H54 (cell line): ENCODE results near the gene ADAMTS8.

ENCODE experiments used
- DNase-seq: peaks from one replicate; pipeline ENCODE4 v3.0.0; 2011; ENCODE audit warnings: low spot score, mixed read lengths; ENCODE audit not compliant: insufficient read length
- FAIRE-seq: peaks from 3 replicates; lab custom pipeline; 2011; peaks lifted over from hg19 to GRCh38; lab: Jason Lieb, UNC
- POLR2A ChIP-seq: IDR thresholded peaks from 2 replicates; pipeline ENCODE4 v1.6.1; 2011; ENCODE audit warnings: low read depth, mild to moderate bottlenecking, low read length

The ADAMTS8 gene

DNA sequence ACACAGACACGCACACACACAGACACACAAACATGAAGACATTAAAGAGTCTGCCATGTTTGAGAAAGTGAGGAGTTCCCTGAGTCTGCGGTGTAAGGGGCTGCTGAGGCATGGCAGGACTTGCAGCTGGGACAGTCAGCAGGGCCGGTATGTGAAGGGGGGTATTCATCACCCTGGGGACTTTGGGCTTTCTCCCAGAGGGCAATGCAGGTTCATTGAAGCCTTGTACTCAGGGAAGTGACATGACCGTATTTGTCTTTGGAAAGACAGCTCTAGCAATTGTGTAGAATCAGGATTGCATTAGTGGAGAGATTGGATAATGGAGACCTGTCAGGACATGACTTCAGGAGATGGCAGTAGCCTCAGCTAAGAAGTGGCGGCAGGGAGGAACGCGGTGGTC, 9.4 kb upstream of the ADAMTS8 start:
- no peak for TF ChIP-seq POLR2A
- DNase-seq (no peak), FAIRE-seq (no peak)

DNA sequence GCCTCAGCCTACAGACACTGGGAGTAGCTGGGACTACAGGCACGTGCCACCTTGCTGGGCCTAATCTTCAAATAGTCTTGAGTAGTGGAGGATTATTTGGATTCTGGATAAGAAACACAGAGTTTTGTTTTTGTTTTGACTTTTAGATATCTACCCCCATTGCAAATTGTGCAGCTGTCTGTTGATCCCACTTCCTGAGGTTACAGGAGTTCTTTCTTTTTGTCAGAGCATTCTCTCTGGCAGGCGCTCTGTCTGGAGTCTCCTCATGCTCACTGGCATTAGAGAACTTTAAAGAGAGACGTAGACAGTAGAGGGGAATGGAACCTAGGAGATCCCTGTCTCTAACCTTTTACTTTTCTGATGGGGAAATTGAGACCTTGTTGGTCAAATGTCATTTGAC, 7.8 kb upstream of the ADAMTS8 start:
- FAIRE-seq = no peak
- DNase-seq = no peak
- TF ChIP-seq POLR2A = no peak

DNA sequence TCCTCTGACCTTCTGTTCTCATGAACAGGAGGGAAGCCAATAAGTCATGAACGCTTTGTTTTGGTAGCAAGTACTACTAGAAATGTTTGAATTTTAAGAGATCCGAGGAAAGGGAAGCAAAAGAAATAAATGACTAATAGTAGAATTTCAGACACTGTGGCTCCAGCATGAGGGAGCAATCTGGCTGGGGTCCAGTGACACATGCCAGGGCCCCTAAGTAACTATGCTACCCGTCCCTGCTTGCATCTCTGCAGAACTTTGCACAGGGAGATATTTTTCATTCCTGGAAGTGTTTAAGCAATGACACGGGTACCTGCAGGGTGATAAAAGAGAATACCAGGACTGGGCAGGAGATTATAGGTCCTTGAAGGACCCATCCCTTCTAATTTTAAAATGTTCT, 7.3 kb upstream of the ADAMTS8 start:
- DNase-seq (no peak), FAIRE-seq (no peak)
- TF ChIP-seq POLR2A = no peak

DNA sequence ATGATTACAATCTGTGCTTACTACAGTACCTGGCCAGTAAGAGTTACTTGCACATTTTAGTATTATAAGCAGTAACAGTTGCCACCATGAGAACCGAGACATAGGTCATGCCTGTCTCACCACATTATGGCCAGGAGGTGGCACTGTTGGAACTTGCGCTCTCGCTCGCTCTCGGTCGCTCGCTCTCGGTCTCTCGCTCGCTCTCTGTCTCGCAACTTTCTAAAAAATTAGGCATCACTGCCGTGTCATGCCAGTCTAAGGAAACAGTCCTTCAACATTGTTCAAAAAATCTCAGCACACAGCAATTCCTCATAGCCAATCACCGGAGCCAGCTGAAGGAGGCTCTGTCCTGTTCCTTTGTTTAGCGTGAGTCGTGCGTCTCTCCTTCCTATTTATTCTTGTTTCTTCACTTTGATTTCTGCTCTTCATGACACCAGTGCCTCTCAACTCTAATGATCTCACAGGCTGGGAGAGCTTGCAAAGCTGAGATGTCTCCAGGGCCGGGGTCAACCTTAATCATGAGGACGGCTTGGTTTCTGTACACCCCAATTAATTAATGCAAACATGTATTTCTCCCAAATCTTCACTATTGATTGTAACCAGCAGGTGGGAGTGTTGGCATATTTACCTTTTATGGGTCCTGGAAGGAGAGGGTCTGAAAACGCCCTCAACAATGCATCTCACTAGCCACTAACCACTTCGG, 6.3 kb upstream of the ADAMTS8 start:
- no peak for TF ChIP-seq POLR2A
- peak; percentile 89 for FAIRE-seq
- DNase-seq = peak; percentile 44

DNA sequence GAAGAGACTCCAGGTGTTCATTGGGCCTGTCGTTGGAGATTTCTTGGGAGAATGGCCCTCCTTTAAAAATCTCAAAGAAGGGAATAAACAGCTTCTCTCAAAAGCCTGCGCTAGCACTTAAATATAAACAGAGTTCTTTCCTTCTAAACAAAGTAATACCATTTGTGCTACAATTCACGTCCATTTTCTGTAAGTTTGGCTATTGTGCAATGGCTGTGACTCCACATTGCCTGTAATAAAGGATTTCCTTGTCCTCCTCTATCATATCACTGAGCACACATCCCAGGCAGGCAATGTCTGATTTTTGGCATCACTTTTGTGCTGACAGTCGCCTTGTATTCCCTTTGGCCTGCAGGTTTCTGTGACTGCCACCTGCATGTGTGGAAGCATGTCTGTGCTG, 4.9 kb upstream of the ADAMTS8 start:
- FAIRE-seq (no peak), DNase-seq (no peak)
- TF ChIP-seq POLR2A = no peak

DNA sequence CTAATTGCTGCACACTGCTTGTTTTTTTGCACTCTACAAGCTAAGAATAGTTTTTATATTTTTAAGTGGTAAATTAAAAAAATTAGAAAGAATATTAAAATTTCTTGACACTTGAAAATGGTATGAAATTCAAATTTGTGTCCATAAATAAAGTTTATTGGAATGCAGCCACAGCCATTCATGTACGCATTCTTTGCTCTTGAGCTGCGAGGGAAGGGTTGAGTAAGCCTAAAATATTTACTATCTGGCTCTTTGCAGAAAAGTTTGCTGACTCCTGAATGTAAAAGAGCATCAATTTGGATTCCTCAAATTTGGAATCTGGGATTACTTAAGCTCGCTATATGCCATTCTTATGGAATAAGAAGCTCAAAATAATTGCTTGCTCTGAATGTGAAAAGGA, 3.4 kb upstream of the ADAMTS8 start:
- DNase-seq = no peak
- FAIRE-seq = no peak

DNA sequence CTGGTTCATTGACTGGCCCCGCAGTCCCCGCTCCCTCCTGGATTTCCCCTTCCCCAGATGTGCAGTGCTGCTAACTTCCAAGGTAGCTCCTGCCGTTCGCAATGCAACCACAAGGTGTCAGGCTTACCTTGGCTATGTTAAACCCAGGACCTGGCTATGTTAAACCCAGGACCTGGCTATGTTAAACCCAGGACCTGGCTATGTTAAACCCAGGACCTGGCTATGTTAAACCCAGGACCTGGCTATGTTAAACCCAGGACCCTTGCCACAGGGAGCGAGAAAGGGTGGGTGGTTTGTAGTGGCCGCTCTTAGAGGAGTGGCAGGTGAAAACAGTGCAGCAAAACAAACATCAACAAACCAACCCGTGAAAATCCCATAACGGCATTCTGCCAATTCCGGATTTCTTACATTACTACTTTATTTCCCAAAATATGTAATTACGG, 2.9 kb upstream of the ADAMTS8 start:
- TF ChIP-seq POLR2A = no peak
- FAIRE-seq (no peak), DNase-seq (peak; percentile 52)

More for the DNA sequence above, 3.4 kb upstream of the ADAMTS8 start:
- TF ChIP-seq POLR2A = no peak

DNA sequence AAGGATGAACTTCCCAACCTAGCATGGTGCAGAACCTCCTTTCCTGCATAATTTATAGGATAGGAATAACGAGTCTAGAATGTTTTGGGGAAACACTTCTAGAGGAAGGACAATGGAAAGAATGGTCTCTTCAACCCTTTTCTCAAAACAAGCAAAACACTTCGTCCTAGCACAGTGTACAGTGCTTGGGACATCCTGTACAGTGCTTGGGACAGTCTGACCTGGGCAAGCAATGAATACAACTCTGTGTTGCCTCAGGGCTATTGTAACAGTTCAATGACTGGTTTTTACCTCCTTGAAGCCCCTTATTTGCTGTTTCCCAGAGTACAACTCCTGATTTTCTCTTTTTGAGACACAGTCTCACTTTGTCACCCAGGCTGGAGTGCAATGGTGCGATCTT, 1.6 kb upstream of the ADAMTS8 start:
- FAIRE-seq (no peak), DNase-seq (no peak)
- no peak for TF ChIP-seq POLR2A

DNA sequence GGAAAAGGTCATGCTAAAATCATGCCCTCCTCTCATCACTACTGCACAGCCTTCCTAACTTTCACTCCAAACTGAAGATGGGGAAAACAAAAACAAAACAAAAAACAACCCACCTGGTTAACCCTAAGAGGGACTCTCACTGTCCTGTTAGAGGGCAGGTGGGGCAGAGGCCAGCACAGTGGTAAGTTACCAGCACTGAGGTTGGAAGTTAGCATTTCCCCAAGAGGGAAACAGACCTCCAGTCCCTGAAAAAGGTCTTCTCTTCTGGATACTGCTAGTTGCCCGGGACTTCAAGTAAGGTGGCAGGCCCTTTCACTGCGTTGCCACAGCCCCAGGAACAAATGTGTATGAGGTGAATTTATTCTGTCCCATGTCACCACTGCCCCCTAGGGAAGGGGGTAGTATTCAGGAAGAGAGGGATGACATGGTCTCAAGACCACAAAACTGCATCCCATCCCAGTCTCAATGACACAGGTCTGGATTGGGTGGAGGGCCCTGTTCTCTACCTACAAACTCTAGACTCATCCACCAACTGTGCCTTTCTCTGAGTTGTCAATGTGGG, 792 bp upstream of the ADAMTS8 start:
- FAIRE-seq (no peak), DNase-seq (no peak)

DNA sequence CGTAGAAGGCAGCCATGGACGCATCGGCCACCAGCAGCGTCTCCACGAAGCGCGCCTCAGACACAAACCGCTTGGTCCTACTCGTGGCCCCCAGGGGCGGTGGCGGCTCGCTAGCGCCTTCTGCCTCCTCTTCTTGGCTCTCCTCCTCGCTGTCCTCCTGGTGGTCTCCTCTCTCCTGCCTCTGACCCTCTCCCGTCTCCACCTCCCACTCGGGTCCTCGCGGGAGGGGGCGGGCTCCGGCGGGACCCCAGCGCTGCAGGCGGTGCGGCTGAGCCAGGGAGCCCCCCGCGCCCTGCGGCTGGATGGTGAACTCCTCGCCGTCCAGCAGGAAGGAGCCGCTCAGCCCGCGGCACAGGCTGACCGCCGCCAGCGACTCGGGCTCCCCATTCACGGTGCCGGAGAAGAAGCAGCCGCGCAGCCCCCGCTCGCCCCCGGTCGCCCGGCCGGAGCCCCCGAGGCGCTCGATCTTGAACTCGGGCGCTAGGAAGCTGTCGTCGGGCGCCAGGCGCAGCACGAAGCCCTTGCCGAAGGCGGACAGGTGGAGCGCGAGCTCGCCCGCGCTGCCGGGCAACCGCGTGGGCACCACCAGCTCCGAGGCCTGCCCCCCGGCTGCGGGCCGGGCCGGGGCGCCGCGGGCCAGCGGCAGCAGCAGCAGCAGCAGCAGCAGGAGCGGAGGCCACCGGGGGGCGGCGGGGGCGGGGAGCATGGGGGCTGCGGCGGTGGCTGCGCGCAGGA, 661 bp downstream of the ADAMTS8 start:
- no peak for DNase-seq
- TF ChIP-seq POLR2A = no peak
- no peak for FAIRE-seq

More for the DNA sequence above, 792 bp upstream of the ADAMTS8 start:
- TF ChIP-seq POLR2A = no peak

DNA sequence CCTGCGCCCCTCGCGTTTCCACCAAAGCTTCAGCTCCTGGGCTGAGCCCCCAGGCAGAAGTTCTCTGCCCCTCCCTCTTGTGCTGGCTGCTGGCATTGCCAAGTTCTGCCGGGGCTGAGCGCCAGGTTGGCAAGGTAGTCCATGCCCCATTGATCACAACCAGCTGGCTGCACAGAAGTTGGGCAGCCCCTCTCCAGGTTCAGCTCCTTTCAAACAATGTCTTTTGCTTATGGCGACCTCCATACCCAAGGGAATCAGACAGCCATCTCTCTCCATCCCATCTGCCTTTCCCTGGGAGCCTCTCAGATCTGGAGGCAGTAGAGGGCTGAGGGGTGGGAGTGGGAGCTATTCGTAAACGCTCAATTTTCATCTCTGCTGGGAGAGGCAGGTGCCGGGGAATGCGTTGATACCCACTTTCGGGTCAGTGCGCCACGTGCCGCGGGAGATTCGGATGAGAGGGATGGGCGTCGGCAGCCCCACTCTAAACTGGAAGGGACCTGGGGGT, 1.5 kb downstream of the ADAMTS8 start:
- DNase-seq (no peak), FAIRE-seq (no peak)
- TF ChIP-seq POLR2A = no peak

DNA sequence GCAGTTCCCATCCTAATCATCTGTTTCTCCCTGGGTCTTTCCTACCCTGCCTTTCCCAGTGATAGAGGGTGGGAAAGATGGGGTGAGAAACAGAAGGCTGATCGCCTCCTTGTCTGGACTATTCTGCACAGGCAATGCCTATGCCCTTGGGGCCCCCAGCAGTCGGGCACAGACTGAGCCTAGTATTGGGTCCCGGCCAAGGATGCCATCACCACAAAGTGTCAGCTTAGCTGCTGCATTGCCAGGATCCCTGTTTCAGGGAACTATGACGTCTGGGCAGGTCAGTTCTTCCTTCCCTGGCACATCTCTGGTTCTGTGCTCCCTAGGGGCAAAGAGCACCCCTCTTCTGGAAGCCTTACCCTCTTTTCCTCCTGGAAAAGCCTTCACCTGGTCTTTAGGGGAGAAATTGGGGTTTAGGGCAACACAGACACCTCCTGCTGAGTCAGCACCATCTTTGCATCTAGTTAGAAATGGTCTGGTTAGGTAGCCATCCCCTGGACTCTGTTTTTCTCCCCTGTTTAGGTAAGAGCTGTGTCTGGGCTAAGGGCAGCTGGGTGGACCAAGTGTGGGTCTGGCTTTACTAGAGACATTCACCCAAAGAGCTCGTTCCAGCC, 2.1 kb downstream of the ADAMTS8 start:
- no peak for DNase-seq
- FAIRE-seq = no peak
- TF ChIP-seq POLR2A = no peak

DNA sequence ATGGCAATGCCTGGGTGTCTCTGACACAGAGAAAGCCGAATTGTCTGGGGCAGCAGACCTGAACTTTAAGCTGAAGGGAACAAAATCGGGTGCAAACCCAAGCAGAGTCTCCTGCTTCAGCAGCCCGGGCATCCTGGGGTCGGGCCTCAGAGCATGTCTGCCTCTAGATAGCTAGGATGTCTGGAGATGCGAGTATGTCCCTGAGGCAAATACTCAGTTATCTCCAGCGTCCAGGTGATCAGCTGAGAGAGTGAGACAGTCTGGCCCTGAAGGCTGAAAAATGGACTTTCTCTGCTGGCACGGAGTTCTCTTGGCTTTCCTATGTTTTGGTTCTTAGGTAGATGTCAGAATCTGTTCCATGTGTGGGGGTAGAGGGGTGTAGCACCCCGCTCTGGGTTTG, 3.3 kb downstream of the ADAMTS8 start:
- DNase-seq = no peak
- TF ChIP-seq POLR2A = no peak
- FAIRE-seq = no peak

DNA sequence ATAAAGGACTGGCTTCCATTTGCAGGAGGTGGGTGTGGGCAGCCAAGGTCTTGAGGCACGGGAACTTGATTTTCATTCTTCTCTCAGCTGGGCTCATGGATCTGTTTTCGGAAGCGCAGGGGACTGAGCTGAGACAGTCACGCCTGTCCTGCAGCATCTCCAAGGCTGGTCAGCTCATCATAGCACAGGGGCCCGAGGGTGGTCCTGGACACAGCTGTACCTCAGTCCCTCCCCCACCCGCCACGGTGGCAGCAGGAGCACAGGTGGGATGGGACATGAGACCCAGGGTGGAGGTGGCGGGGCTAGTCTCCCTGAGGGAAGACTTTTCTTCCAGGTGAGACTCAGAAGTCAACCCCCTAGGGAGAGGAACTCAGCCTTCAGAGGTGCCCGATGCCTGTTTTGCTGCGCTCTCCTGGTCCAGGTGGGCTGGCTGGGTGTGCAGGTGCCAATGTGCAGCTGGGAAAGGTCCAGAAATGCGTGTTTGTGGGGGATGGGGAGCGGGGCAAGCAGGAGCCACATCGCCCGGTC, 3.7 kb downstream of the ADAMTS8 start:
- no peak for FAIRE-seq
- no peak for TF ChIP-seq POLR2A
- no peak for DNase-seq
